ENCODE results near the gene GALNT1.

GALNT1 gene

GRCh38 chr18:35716169-35716831, 134.8 kb downstream of the GALNT1 start:
- TF ChIP-seq CTCF (IDR thresholded peaks at IDR 0.05; ENCODE audit: control insufficient read depth, insufficient read depth, low read depth, low read length, missing control alignments) = no peak
- no peak for DNase-seq (ENCODE audit: low read depth)
- H3K4me3 ChIP-seq (ENCODE audit: control insufficient read depth, low read depth, low read length) = no peak overlapping the region

DNA sequence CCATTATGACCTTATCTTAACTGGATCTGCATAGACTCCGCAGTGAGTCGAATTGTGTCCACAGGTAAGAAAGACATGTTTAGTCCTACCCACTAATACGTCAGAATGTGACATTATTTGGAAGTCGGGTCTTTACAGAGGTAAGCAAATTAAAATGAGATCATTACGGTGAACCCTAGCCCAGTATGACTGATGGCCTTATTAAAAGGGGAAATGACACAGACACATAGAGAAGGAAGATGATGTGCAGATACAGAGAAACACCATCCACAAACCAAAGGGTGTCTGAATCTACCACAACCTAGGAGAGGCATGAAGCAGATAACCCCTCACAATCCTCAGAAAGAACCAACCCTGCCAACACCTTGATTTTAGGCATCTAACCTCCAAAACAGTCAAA, 135.6 kb downstream of the GALNT1 start:
- H3K4me3 ChIP-seq (ENCODE audit: control insufficient read depth, low read depth, low read length) = no peak overlapping the region
- no peak for TF ChIP-seq CTCF (IDR thresholded peaks at IDR 0.05; ENCODE audit: control insufficient read depth, insufficient read depth, low read depth, low read length, missing control alignments)
- no peak for DNase-seq (ENCODE audit: low read depth)

GRCh38 chr18:35721431-35722081, 140.0 kb downstream of the GALNT1 start:
- H3K4me3 ChIP-seq (ENCODE audit: control insufficient read depth, low read depth, low read length) = no peak overlapping the region
- DNase-seq (ENCODE audit: low read depth) = no peak
- TF ChIP-seq CTCF (IDR thresholded peaks at IDR 0.05; ENCODE audit: control insufficient read depth, insufficient read depth, low read depth, low read length, missing control alignments) = no peak

DNA sequence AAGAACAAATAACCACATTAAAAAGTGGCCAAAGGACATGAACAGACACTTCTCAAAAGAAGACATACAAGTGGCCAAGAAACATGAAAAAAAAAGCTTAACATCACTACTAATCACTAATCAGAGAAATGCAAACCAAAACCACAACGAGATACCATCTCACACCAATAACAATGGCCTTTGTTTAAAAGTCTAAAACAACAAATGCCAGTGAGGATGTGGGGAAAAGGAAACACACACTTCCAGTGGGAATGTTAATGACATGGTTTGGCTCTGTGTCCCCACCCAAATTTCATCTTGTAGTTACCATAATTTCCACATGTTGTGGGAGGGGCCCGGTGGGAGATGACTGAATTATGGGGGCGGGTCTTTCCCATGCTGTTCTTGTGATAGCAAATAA, 147.1 kb downstream of the GALNT1 start:
- DNase-seq (ENCODE audit: low read depth) = no peak
- TF ChIP-seq CTCF (IDR thresholded peaks at IDR 0.05; ENCODE audit: control insufficient read depth, insufficient read depth, low read depth, low read length, missing control alignments) = no peak
- H3K4me3 ChIP-seq (ENCODE audit: control insufficient read depth, low read depth, low read length) = no peak overlapping the region

DNA sequence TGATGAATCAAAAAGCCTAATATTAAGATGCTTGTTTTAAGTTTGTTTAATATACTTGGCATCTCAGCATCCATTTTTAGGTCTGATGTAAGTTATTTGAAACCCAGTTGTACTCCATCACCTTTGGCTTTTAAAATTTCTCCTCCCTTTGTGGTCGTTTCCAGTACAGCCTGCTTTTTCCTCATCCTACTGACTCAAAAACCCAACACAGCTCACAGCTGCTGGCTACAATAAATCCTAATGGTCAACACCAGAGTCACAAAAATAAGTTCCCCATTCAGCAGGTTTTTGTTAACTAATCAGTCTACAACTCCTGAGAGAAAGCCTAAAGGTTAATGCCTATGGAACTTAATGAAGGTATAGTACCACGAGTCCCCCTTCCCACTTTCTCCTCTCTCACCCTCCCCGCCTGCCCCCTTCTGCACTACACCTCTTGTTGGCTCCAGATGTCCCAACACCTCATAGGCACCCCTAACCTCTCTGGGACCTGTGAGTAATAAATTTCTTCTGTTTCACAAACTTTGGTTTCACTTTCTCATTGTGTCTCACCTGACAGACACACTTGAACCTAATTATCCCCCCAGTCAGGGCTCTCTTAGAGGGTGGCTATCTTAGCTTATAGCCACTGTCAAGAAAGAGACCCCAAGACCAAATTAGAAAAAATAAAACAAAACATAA, 148.6 kb downstream of the GALNT1 start:
- no peak for TF ChIP-seq CTCF (IDR thresholded peaks at IDR 0.05; ENCODE audit: control insufficient read depth, insufficient read depth, low read depth, low read length, missing control alignments)
- no peak for DNase-seq (ENCODE audit: low read depth)
- no peak overlapping the region for H3K4me3 ChIP-seq (ENCODE audit: control insufficient read depth, low read depth, low read length)

- no peak for TF ChIP-seq CTCF (IDR thresholded peaks at IDR 0.05; ENCODE audit: control insufficient read depth, insufficient read depth, low read depth, low read length, missing control alignments)
- H3K4me3 ChIP-seq (ENCODE audit: control insufficient read depth, low read depth, low read length) = no peak overlapping the region
- DNase-seq (ENCODE audit: low read depth) = no peak
Measured at GRCh38 chr18:35730691-35731370, 149.3 kb downstream of the GALNT1 start.

Measured in AG09309 (cell line).